Fibroblast of peridontal ligament (primary cell): ENCODE results near the gene RPL36A.

Experiments used
- DNase-seq: peaks from one replicate; pipeline ENCODE4 v3.0.0-alpha.2; 2010; ENCODE audit errors: extremely low read depth

The RPL36A gene

GRCh38 chrX:101390664-101391525 is at the start of gene RPL36A:
Gene RPL36A (plus strand): TSS chrX:101391011. CDS start chrX:101391044, 33 bp downstream.
- DNase-seq: peak; percentile 89

- peak; percentile 24 for DNase-seq
Observed at GRCh38 chrX:101347859-101348451, 42.9 kb upstream of the RPL36A start.

- peak; percentile 60 for DNase-seq
Observed at GRCh38 chrX:101348452-101349192, 42.2 kb upstream of the RPL36A start, which contains the start of gene TIMM8A. Gene TIMM8A (minus strand): TSS chrX:101348742. CDS start chrX:101348664, 78 bp downstream.

- no peak for DNase-seq
Observed at GRCh38 chrX:101349193-101349562, 41.6 kb upstream of the RPL36A start.

GRCh38 chrX:101357166-101357795 is 33.5 kb upstream of the RPL36A start:
- peak; percentile 5 for DNase-seq

GRCh38 chrX:101359966-101360365 is 30.8 kb upstream of the RPL36A start:
- no peak for DNase-seq

- no peak for DNase-seq
Observed at GRCh38 chrX:101360390-101360789, 30.4 kb upstream of the RPL36A start.

GRCh38 chrX:101362116-101362515 is 28.7 kb upstream of the RPL36A start:
- DNase-seq: no peak

- no peak for DNase-seq
Observed at GRCh38 chrX:101362757-101363156, 28.1 kb upstream of the RPL36A start.

GRCh38 chrX:101365301-101365795 is 25.5 kb upstream of the RPL36A start:
- no peak for DNase-seq

GRCh38 chrX:101368800-101369199 is 22.0 kb upstream of the RPL36A start:
- DNase-seq: no peak

- no peak for DNase-seq
Observed at GRCh38 chrX:101369687-101370086, 21.1 kb upstream of the RPL36A start.

- no peak for DNase-seq
Observed at GRCh38 chrX:101370888-101371504, 19.8 kb upstream of the RPL36A start.

GRCh38 chrX:101377547-101377946 is 13.3 kb upstream of the RPL36A start:
- DNase-seq: no peak

- DNase-seq: no peak
Observed at GRCh38 chrX:101383679-101384205, 7.1 kb upstream of the RPL36A start.

- DNase-seq: no peak
Observed at GRCh38 chrX:101385026-101385684, 5.7 kb upstream of the RPL36A start.

- no peak for DNase-seq
Observed at GRCh38 chrX:101385795-101386541, 4.8 kb upstream of the RPL36A start, which contains the start of gene BTK. Gene BTK (minus strand): TSS chrX:101386191. CDS start chrX:101375284, 10,907 bp downstream.

GRCh38 chrX:101386542-101386885 is 4.3 kb upstream of the RPL36A start:
- no peak for DNase-seq

- no peak for DNase-seq
Observed at GRCh38 chrX:101388604-101389003, 2.2 kb upstream of the RPL36A start.

GRCh38 chrX:101391831-101392230 is 1.0 kb downstream of the RPL36A start:
- no peak for DNase-seq
